Left renal cortex interstitium (tissue), 4 donors: Measurements from ENCODE around the gene EXOC4. TPM values are rescaled to one million over a fixed set of nuclear protein-coding genes. Genes with fewer than 3 reads are reported as not detected.
"Not testable (repeated sequence)": the region's sequence is repeated elsewhere in the genome, so short reads cannot be mapped to it uniquely, and the experiment has no call there.

Experiments used
- DNase-seq, 4 donors: peaks; one replicate each; pipeline ENCODE4 v3.0.0-alpha.2; 2013; ENCODE audit warnings: low read depth in 4 of 4, low spot score in 2 of 4, missing footprints in 1 of 4
- polyA plus RNA-seq, 4 donors: library from polyadenylated mRNA; unstranded; fragments of 120-200 nt; gene quantifications; one replicate each; pipeline ENCODE4 v1.2.1, GENCODE V29; 2013; ENCODE audit not compliant: insufficient read length in 4 of 4

Gene EXOC4
- polyA plus RNA-seq, 4 donors, result 62.5 to 71.8 (median 67.1) TPM

DNA sequence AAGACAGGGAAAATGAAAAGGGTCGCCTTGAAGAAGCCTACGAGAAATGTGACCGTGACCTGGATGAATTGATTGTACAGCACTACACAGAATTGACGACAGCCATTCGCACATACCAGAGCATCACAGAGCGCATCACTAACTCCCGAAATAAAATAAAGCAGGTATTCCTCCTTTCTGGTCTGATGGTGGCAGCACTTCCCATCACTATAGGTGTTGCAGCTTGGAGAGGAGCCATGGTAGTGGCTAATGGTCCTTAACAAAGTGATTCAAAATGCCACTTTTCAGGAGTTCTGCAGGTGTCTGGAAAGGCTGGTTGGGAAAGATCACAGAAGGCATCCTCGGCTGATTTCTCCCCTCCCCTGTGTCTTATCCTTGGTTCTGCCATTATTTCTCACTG is 22.1 kb downstream of the EXOC4 start:
- no peak for DNase-seq

GRCh38 chr7:133275446-133276095 is 22.7 kb downstream of the EXOC4 start:
- no peak for DNase-seq

DNA sequence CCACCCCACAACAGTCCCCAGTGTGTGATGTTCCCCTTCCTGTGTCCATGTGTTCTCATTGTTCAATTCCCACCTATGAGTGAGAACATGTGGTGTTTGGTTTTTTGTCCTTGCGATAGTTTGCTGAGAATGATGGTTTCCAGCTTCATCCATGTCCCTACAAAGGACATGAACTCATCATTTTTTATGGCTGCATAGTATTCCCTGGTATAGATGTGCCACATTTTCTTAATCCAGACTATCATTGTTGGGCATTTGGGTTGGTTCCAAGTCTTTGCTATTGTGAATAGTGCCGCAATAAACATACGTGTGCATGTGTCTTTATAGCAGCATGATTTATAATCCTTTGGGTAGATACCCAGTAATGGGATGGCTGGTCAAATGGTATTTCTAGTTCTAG is 26.1 kb downstream of the EXOC4 start:
- not testable (repeated sequence) for DNase-seq

DNA sequence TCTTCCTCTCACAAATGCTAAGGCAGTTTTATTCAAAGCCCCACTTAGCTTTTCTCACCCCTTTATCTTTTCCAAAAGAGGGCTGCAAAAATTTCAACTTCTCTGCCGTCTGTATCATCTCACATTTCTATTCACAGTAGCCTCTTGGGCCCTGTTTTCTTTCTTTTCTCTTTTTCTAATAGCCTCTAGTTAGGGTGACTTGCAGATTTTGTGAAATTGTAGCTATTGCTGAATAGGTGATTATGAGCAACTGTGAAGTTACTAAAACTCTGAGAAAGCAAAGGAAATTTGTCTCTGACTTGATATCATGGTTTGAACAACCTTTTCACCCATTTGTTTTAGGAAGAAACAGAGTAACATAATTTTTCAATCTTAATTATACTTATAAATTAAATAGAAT is 29.2 kb downstream of the EXOC4 start:
- DNase-seq, result no peak

- DNase-seq, result no peak
These were observed 31.2 kb downstream of the EXOC4 start for GRCh38 chr7:133284092-133284491.

DNA sequence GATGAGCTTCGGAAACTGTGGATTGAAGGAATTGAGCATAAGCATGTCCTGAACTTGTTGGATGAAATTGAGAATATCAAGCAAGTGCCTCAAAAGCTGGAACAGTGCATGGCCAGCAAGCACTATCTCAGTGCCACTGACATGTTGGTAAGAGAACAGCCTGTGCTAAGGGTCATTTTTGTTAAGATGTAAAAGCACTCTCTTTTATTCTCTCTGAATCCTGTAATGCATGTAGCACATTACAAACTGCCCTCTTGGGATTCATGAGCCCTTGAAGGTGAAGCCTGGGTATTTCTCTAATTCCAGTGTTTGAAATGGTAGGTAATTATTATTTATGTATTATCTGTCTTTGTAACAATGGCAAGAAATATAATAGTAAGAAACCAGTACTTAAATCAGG is 36.1 kb downstream of the EXOC4 start:
- no peak for DNase-seq

- DNase-seq, result no peak
These were observed 37.2 kb downstream of the EXOC4 start for GRCh38 chr7:133290041-133290440.

DNA sequence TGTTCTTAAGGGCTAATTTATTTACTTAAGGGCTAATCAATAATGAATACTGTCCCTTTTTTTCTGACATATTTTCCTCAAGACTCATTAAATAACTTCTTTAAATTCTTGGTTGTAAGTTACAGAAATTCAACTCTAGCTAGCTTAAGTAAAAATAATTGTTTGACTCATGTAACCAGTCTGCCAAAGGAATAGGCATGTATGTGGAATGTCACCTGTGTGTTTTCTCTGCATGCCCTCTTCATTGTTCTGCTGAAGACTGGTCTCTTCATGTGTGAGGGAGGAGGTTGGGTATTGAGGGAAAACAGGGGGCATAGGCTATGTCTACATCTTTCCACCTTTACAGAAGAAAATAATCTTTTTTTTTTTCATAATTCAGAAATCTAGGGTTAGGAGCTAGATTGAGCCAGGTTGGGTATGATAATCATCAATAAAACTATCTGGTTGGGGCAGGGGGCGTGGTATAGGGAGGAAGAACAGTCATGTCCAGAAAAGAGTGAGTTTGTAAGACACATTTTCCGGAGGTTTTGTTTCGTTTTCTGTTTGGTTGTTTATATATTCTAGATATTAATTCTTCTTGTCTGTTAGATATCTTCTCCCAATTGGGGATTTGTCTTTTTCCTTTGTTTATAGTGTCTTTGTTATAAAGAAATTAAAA is 37.9 kb downstream of the EXOC4 start:
- DNase-seq, result no peak

DNA sequence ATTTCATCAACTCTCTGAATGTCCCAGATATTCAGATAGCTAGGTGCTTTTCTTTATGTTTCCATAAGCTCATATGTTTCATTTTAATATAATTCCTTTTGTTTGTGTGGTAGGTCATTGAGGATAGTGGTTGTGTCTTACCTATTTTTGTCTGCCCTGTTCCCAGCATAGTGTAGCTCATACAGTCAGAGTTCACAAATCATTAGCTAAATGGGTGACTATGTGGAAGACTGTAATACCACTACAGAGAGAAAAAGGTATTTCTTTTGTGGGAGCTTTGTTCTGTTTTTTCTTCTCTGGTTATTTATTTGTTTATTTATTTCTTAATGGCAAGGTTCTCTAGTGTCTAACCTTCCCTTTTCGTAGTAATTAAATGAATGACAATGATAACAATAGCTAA is 39.8 kb downstream of the EXOC4 start:
- no peak for DNase-seq

DNA sequence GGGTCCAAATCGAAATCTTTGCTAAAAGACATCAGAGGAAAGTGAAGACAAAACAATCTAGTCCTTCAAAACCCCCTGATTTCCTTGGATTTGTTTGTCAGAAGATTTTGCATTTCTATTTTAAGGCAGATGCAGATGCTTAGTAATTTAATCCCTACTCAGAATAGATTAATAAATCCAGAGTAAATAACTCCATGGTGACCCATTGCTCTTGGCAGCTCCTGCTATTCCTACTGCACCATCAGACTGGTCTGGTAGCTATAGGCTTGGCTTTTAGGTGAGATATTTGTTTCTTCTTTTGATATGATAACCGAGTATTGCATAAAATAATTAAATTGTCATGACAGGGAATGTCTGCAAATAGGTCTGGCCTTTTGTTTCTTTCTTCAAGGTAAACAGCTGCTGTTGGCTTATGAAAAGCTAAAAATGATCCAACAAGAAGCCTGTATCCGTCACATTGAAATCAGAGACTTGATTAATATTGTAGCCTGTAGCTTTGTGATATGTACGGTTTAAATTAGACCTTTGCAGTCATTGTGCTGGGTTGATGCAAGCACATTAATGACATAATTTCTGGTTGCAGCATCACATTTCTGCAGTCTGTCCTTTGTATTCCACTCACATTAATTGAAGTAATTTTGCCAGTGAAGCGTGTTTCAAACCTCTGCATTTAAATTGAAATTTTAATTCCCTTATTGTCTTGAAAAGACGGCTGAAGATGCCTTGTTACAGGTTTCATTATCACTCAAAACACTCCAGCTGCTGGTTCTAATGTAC is 40.7 kb downstream of the EXOC4 start:
- DNase-seq, result no peak

DNA sequence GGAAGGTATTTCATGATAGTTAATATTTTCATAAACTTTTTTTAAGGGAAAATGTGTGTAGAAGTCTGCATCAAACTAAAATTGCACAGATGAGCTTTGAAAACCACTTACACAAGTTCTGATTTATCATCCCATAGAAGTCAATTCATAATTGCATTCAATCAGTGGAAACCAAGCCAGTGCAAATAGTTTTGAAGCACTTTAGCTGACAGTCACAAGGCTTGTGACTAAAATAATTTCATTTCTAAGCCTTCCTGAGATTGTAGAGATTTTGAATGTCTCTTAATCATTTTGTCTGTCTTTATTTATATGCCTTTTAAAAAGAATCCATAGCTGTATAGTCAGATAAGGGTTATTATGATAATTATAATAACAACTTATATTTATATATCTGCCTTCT is 41.4 kb downstream of the EXOC4 start:
- DNase-seq, result no peak

- no peak for DNase-seq
These were observed 42.6 kb downstream of the EXOC4 start for GRCh38 chr7:133295484-133295883.

- no peak for DNase-seq
These were observed 44.2 kb downstream of the EXOC4 start for GRCh38 chr7:133297093-133297492.

DNA sequence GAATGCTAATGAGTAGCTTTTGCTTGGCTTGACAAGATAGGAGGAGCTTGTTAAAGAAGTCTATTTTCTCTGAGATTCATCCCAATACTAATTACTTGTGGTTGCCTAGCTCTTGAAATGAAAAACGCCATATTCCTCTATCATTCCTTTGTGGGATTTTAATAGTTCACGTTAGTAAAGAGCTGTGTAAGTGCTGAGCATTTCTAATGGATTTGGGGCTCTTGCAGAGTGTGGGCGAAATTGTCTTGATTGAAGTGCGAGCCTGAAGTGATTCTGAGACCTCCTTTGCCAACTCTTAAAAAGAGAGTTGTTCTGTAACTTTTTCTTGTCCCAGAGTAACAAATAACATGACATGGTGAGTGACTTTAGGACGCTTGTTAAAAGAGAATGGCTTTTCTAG is 45.2 kb downstream of the EXOC4 start:
- DNase-seq, result no peak

- DNase-seq, result no peak
These were observed 46.8 kb downstream of the EXOC4 start for GRCh38 chr7:133299676-133300075.

DNA sequence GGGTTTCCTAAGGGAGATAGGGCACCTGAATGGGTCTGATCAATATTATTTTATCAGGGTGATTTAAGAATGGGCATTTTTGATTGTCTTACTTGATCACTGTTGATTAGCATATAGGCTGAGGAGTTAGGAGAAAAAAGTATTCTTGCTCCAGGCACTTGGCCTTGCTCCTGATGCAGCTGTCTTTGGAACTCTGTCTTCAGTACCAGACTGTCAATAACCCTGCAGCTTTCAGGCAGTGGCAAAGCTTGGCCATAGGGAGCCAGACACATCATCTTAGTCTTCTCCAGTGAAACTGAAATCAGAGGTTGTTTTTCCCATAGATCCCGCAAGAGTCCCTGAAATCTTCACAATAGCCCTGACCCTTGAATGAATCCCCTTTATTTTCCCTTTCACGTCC is 47.2 kb downstream of the EXOC4 start:
- no peak for DNase-seq

DNA sequence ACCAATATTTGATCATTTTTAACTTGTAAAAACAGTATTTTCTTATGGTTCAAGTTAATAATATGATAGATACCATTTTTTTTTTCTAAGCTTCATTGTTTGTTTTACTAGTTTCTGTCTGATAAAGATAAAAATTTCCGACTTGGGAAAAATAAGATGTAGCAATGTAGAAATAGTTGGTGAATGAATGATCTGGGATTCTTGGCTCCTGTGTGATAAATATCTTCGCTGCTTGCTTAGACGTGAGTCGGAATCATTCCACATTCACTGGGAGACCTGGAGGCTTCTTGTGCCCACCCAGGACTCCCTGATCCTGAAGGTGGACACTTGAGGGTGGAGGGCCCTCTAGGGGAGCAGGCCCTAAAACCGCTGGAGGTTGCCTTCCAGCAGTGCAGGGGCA is 47.9 kb downstream of the EXOC4 start:
- DNase-seq, result no peak

DNA sequence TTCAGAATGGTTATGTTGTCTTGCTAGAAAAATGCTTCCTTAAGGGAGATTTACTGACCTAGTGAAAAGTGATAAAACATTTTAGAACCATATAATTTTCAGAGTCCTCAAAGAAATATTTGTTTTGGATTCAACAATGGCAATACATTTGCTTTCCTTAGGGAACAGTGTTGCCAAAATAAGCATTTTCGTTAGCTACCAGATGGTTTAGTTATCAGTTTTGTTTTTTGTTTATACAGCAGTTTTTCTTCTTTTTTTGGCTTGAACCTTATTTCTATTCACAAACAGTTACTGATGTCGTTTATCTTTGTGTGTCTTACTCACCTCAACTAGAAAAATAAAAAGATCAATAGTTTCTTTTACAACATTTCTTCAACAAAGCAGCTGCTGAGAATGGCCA is 48.6 kb downstream of the EXOC4 start:
- peak in 2 of 4 donors; percentile 3 to 31 for DNase-seq

DNA sequence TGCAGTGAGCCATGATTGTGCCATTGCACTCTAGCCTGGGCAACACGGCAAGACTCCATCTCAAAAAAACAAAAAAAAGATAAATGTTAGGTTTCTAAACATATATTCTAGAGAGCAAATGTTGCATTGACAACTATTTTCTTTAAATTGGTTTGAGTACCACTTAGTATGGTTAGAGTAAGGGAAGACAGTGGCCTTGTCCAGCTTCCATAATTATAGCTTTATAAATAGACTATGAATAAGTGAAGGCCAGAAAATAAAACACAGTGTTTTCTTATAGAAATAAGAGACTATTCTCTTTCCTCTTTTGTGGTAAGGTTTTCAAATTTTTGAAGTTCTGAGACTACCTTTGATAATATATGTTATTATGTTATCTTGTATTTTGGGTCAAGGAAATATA is 50.5 kb downstream of the EXOC4 start:
- DNase-seq, result no peak

DNA sequence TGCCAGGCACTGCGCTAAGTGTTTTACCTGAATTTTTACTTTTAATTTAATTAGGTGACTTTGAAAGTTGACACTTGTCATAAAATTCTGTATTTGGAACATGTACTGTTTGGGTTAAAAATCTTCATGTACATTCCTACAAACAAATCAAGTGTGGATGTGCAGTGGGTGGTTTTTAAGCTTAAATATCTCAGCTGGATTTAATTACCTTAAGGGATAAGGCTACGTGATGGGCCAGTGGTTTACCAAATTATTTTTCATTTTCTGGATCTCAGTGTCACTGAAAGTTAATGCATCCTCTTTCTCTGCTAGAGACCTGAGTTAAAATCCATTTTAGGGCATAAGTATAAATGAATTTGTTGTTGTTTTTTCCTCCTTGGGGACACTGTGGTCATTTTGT is 51.1 kb downstream of the EXOC4 start:
- DNase-seq, result no peak

DNA sequence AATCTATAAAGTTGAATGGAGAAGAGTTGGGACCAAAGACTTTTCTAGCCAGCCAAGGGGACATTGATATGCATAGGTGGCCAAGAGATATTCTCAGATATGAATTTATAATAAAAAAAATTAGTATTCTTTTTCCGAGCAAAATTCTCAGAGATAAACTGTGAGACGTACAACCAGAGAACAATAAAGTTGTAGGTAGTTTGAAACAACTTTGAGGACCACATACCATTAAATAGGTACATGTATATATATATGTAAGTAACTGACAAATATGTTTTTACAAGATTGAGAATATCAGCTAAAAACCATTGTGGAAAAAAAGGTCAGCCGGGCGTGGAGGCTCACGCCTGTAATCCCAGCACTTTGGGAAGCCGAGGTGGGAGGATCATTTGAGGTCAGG is 56.5 kb downstream of the EXOC4 start:
- no peak for DNase-seq
